GM12873 (cell line): ENCODE data around the gene GID4.

Source experiments
- CTCF ChIP-seq: IDR thresholded peaks from 2 replicates; pipeline ENCODE4 v1.5.1; 2012; ENCODE audit warnings: low read depth, mild to moderate bottlenecking, moderate library complexity, low read length, control low read depth; ENCODE audit not compliant: insufficient read depth; ENCODE audit errors: missing control alignments

GID4 gene

GRCh38 chr17:18105027-18105426 lies 65.8 kb downstream of the GID4 start:
- no peak for TF ChIP-seq CTCF

GRCh38 chr17:18105595-18105994 lies 66.4 kb downstream of the GID4 start:
- no peak for TF ChIP-seq CTCF

GRCh38 chr17:18106211-18106610 lies 67.0 kb downstream of the GID4 start:
- no peak for TF ChIP-seq CTCF

- no peak for TF ChIP-seq CTCF
These were observed 68.0 kb downstream of the GID4 start for GRCh38 chr17:18107061-18107790.

- TF ChIP-seq CTCF, result no peak
These were observed 68.8 kb downstream of the GID4 start for GRCh38 chr17:18107971-18108370.

GRCh38 chr17:18108401-18109312 lies 69.4 kb downstream of the GID4 start, which contains the start of gene MYO15A:
MYO15A (plus strand) TSS chr17:18108756; CDS start chr17:18118801, 10,045 bp downstream.
- TF ChIP-seq CTCF, result no peak

- no peak for TF ChIP-seq CTCF
These were observed 70.8 kb downstream of the GID4 start for GRCh38 chr17:18109935-18110485.
